ENCODE results near the gene PARM1. TPM values are rescaled to one million over a fixed set of nuclear protein-coding genes. Genes with fewer than 3 reads are reported as not detected.
"Not testable (repeated sequence)": the region's sequence is repeated elsewhere in the genome, so short reads cannot be mapped to it uniquely, and the experiment has no call there.

PARM1 gene
- total RNA-seq, 4 donors from 2014 or later, result 22.6 to 116 (median 45.5) TPM

DNA sequence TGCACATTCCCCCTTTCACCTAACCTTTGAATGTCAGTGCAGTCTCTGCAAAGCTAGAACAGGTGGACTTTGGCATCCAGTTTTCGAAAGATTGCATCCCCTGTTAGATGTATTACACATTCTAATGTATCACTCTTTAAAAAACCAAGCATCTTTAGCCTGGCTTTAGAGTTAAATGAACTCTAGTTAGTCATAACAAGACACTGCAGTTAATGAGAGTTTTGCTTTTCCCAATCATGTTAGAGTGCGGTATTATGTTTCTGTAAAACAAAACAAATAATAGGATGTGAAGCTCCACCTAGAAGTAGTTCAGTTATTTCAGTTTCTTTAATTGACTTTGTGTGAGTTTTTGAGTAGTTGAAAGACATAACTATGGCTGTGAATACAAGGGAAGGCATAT, 42.2 kb downstream of the PARM1 start:
- H3K9me3 ChIP-seq, result no peaks in the 10 kb centered on the region
- H3K27me3 ChIP-seq, result no peaks in the 10 kb centered on the region
- H3K4me1 ChIP-seq, result no peaks in the 10 kb centered on the region
- no peak for DNase-seq
- H3K36me3 ChIP-seq, result no peaks in the 10 kb centered on the region
- TF ChIP-seq, protein P1, sequence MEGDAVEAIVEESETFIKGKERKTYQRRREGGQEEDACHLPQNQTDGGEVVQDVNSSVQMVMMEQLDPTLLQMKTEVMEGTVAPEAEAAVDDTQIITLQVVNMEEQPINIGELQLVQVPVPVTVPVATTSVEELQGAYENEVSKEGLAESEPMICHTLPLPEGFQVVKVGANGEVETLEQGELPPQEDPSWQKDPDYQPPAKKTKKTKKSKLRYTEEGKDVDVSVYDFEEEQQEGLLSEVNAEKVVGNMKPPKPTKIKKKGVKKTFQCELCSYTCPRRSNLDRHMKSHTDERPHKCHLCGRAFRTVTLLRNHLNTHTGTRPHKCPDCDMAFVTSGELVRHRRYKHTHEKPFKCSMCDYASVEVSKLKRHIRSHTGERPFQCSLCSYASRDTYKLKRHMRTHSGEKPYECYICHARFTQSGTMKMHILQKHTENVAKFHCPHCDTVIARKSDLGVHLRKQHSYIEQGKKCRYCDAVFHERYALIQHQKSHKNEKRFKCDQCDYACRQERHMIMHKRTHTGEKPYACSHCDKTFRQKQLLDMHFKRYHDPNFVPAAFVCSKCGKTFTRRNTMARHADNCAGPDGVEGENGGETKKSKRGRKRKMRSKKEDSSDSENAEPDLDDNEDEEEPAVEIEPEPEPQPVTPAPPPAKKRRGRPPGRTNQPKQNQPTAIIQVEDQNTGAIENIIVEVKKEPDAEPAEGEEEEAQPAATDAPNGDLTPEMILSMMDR (IDR thresholded peaks at IDR 0.05), result no peak
- TF ChIP-seq POLR2A (IDR thresholded peaks at IDR 0.05), result no peak
- H3K27ac ChIP-seq, result no peak overlapping the region
- no peak overlapping the region for H3K4me3 ChIP-seq
- intact Hi-C loops (cut with DNase I; ENCODE audit: low total_unique reads), result no loop called here

DNA sequence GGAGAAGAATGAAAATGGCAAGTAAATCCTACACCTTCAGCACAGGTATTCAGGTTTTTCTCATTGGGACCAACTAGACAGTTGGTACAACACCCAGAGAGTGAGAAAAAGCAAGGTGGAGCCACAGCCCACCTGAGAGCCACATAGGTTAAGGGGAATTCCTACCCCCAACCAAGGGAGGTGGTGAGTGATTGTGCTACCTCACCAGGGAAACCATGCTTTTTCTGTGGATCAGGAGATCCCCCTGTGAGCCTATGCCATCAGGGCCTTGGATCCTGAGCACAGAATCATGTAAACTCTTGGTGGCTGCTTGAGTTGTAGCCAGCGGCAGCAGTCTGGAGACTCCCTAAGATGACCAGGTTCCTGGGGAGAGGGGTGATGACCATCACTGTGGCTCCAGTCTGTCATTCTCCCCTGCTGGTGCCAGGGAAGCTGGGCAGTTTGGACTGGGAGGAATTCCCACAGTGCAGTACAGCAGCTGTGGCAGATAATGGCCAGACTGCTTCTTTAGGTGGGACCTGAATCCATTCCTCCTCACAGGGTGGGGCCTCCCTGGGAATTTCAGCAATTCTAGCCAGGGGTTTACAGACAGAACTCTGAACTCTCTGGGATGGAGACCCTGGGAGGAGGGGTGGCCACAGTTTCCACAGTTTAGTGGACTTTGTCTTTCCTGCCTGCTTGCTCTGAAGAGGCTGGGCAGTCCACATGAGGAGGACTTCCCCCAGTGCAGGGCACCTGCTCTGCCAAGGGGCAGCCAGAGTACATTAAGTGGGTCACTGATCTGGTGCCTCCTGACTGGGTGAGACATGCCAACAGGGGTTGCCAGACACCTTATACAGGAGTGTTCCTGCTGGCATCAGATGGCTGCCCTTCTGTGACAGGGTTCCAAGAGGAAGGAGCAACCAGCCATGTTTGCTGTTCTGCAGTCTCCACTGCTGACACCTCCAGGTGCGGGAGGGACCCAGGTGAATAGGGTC, 43.2 kb downstream of the PARM1 start:
- Histone ChIP-seq H3K4me3 (no peak overlapping the region), H3K36me3 (no peaks in the 10 kb centered on the region), H3K4me1 (no peaks in the 10 kb centered on the region), H3K27me3 (no peaks in the 10 kb centered on the region), H3K27ac (no peak overlapping the region), H3K9me3 (no peaks in the 10 kb centered on the region)
- TF ChIP-seq, protein P1 (IDR thresholded peaks at IDR 0.05), result no peak
- TF ChIP-seq POLR2A (IDR thresholded peaks at IDR 0.05), result no peak
- no peak for DNase-seq
- intact Hi-C loops (cut with DNase I; ENCODE audit: low total_unique reads), result no loop called here

DNA sequence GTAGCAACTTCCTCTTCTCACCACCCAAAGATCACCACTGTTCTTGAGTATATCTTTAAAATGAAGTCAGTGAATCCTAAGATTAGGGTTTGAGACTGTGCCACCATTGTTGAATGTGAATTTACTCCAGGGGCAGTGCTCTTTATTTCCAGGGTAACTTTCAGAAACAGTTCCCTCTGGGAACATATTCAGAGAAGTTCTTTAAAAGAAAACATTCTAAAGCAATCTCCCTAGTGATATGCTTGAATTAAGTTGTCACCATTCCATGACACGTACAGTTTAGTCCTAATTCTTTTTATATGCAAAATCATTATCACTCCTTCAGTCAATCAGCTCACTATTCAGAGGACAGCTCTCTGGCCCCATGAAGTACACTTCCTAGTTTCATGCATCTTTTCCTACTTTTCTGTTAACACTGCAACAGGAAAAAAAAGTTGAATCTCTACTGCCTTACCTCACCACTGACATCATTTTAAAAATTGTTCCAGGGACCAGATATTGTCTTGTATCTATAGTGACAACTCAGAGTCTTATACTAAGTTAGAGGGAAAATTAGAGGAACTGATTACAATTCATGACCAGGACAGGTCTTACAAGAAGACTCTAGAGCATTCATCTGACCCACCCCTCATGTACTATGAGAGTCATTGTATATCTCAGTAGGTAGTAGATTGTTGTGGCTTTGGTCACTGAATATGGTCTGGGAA, 49.8 kb downstream of the PARM1 start:
- Histone ChIP-seq H3K27ac (no peak overlapping the region), H3K9me3 (no peaks in the 10 kb centered on the region), H3K36me3 (no peaks in the 10 kb centered on the region), H3K4me3 (no peak overlapping the region), H3K27me3 (no peaks in the 10 kb centered on the region), H3K4me1 (no peaks in the 10 kb centered on the region)
- no peak for DNase-seq
- TF ChIP-seq POLR2A (IDR thresholded peaks at IDR 0.05), result no peak
- TF ChIP-seq, protein P1 (IDR thresholded peaks at IDR 0.05), result no peak
- intact Hi-C loops (cut with DNase I; ENCODE audit: low total_unique reads), result no loop called here

DNA sequence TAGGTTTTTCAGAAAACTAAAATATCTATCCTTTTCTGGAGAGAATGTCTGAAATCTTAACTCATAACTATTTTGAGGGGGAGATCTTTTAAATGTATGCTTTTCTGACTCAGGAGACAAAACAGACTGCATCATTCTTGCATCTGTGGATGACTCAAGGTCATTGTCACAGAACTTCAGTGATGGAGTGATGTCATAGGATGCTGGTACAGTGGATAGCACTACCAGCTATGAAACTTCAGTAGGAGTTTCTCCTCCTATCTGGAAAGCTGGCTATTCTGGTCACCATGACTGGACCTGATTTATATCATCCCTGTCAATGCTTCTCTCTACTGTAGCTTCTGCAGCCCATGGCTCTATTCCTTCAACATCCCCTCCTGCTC, 50.3 kb downstream of the PARM1 start:
- no peak for TF ChIP-seq POLR2A (IDR thresholded peaks at IDR 0.05)
- intact Hi-C loops (cut with DNase I; ENCODE audit: low total_unique reads), result no loop called here

DNA sequence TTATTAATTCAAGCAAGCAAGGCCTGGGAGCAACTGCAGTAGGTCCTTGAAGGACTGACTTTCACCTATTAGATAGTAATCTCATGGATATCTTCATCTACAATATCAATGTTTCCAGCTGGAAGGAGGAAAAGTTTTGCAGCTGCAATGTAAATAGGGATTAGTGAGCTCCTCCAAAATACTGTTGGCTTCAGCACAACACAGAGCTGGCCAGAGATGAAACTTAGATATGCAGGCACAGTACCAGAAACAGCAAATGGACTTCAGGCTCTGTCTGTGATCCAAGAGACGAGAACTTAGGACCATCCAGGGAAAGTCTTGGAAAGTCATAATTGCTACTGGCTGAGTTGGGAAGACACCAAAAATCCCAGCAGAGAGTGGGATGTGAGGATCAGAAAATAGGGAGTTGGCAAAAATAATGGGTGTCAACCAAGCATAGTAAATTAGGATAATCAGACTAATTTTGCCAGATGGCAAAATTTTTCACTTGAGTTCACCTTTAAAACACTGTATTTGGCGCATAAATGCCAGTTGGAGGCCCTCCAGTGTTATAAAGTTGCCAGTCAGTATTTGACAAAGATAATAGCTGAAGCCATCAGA, 57.5 kb downstream of the PARM1 start:
- intact Hi-C loops (cut with DNase I; ENCODE audit: low total_unique reads), result no loop called here
- Histone ChIP-seq H3K4me3 (no peak overlapping the region), H3K4me1 (no peaks in the 10 kb centered on the region), H3K27me3 (no peaks in the 10 kb centered on the region), H3K36me3 (no peaks in the 10 kb centered on the region), H3K27ac (no peak overlapping the region), H3K9me3 (no peaks in the 10 kb centered on the region)
- TF ChIP-seq, protein P1 (IDR thresholded peaks at IDR 0.05), result no peak
- no peak for TF ChIP-seq POLR2A (IDR thresholded peaks at IDR 0.05)
- no peak for DNase-seq

More for the DNA sequence above, 50.3 kb downstream of the PARM1 start:
- Histone ChIP-seq H3K9me3 (no peaks in the 10 kb centered on the region), H3K27me3 (no peaks in the 10 kb centered on the region), H3K27ac (no peak overlapping the region), H3K4me3 (no peak overlapping the region), H3K4me1 (no peaks in the 10 kb centered on the region), H3K36me3 (no peaks in the 10 kb centered on the region)
- DNase-seq, result no peak

DNA sequence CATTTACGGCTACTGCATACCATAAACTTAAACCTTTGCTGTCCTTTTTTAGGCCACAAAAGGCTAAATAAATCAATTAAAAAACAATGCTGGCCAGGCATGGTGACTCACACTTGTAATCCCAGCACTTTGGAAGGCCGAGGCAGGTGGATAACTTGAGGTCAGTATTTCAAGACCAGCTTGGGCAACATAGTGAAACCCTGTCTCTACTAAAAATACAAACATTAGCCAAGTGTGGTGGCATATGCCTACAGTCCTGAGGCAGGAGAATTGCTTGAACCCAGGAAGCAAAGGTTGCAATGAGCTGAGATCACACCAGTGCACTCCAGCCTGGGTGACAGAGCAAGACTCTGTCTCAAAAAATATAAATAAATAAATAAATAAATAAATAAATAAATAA, 61.5 kb downstream of the PARM1 start:
- intact Hi-C loops (cut with DNase I; ENCODE audit: low total_unique reads); DNase-seq: not testable (repeated sequence)

More for the DNA sequence above, 61.5 kb downstream of the PARM1 start:
- not testable (repeated sequence) for H3K27me3 ChIP-seq, H3K27ac ChIP-seq, H3K9me3 ChIP-seq, H3K4me3 ChIP-seq, H3K36me3 ChIP-seq, H3K4me1 ChIP-seq
